ENCODE data around the gene MATN1. TPM values are rescaled to one million over a fixed set of nuclear protein-coding genes. Genes with fewer than 3 reads are reported as not detected.

The MATN1 gene
- total RNA-seq, 6 donors from 2014 or later = 0.15 TPM; not detected in 5

GRCh38 chr1:30721341-30721793 lies 2.0 kb downstream of the MATN1 start:
- Histone ChIP-seq H3K36me3 (peaks cover 0 to 10% (median 0%) of the 10 kb centered on the region in 4 donors), H3K4me3 (no peak overlapping the region), H3K9me3 (no peaks in the 10 kb centered on the region), H3K27ac (no peak overlapping the region), H3K27me3 (no peaks in the 10 kb centered on the region), H3K4me1 (peaks cover 7 to 11% (median 8%) of the 10 kb centered on the region in 4 donors)
- WGBS, 2 donors = 94 to 95% methylated on average over 13 to 27 of the region's 27 CpGs
- no peak for TF ChIP-seq EP300 (IDR thresholded peaks at IDR 0.05)
- TF ChIP-seq, protein P1, sequence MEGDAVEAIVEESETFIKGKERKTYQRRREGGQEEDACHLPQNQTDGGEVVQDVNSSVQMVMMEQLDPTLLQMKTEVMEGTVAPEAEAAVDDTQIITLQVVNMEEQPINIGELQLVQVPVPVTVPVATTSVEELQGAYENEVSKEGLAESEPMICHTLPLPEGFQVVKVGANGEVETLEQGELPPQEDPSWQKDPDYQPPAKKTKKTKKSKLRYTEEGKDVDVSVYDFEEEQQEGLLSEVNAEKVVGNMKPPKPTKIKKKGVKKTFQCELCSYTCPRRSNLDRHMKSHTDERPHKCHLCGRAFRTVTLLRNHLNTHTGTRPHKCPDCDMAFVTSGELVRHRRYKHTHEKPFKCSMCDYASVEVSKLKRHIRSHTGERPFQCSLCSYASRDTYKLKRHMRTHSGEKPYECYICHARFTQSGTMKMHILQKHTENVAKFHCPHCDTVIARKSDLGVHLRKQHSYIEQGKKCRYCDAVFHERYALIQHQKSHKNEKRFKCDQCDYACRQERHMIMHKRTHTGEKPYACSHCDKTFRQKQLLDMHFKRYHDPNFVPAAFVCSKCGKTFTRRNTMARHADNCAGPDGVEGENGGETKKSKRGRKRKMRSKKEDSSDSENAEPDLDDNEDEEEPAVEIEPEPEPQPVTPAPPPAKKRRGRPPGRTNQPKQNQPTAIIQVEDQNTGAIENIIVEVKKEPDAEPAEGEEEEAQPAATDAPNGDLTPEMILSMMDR (IDR thresholded peaks at IDR 0.05) = no peak
- no peak for TF ChIP-seq POLR2A (IDR thresholded peaks at IDR 0.05)
- TF ChIP-seq POLR2AphosphoS5 (IDR thresholded peaks at IDR 0.05) = no peak
- no peak for ATAC-seq (ENCODE audit: low FRiP score in 2 of 2)
- no peak for DNase-seq

GRCh38 chr1:30720271-30721223 lies 2.8 kb downstream of the MATN1 start:
- Histone ChIP-seq H3K27me3 (no peaks in the 10 kb centered on the region), H3K4me1 (peaks cover 7 to 11% (median 8%) of the 10 kb centered on the region in 4 donors), H3K36me3 (peaks cover 0 to 3% (median 0%) of the 10 kb centered on the region in 4 donors), H3K4me3 (no peak overlapping the region), H3K9me3 (no peaks in the 10 kb centered on the region), H3K27ac (no peak overlapping the region)
- 88 to 91% methylated on average over 16 of the region's 16 CpGs for WGBS, 2 donors
- TF ChIP-seq POLR2A (IDR thresholded peaks at IDR 0.05) (no peak), POLR2AphosphoS5 (IDR thresholded peaks at IDR 0.05) (no peak), EP300 (IDR thresholded peaks at IDR 0.05) (no peak)
- TF ChIP-seq, protein P1 (IDR thresholded peaks at IDR 0.05) = no peak
- ATAC-seq (ENCODE audit: low FRiP score in 2 of 2) (no peak), DNase-seq (no peak)

- no peaks in the 10 kb centered on the region for H3K36me3 ChIP-seq
- 39 to 48% methylated on average over 12 to 20 of the region's 21 CpGs for WGBS, 2 donors
- peak overlapping the region in 3 of 4 donors; percentile 54 to 61 (median 57) for H3K4me3 ChIP-seq
- H3K27me3 ChIP-seq = no peaks in the 10 kb centered on the region
- peak overlapping the region; percentile 95 to 100 (median 97) for H3K27ac ChIP-seq
- peaks cover 7 to 11% (median 8%) of the 10 kb centered on the region in 4 donors for H3K4me1 ChIP-seq
- DNase-seq (peak in 1 of 2 donors; percentile 88), ATAC-seq (ENCODE audit: low FRiP score in 2 of 2) (no peak)
- H3K9me3 ChIP-seq = no peaks in the 10 kb centered on the region
- peak in 1 of 4 donors; percentile 15 for TF ChIP-seq EP300 (IDR thresholded peaks at IDR 0.05)
- TF ChIP-seq POLR2A (IDR thresholded peaks at IDR 0.05) = no peak
Measured at GRCh38 chr1:30719406-30720270, 3.7 kb downstream of the MATN1 start.

GRCh38 chr1:30718636-30719405 lies 4.6 kb downstream of the MATN1 start:
- Histone ChIP-seq H3K4me3 (peak overlapping the region; percentile 39 to 61 (median 56)), H3K4me1 (peaks cover 7 to 11% (median 8%) of the 10 kb centered on the region in 4 donors), H3K36me3 (no peaks in the 10 kb centered on the region), H3K27ac (peak overlapping the region; percentile 95 to 100 (median 97)), H3K9me3 (no peaks in the 10 kb centered on the region), H3K27me3 (no peaks in the 10 kb centered on the region)
- peak; percentile 92 to 95 for TF ChIP-seq POLR2AphosphoS5 (IDR thresholded peaks at IDR 0.05)
- TF ChIP-seq POLR2A (IDR thresholded peaks at IDR 0.05) = peak in 3 of 4 donors; percentile 71 to 90 (median 77)
- TF ChIP-seq EP300 (IDR thresholded peaks at IDR 0.05) = peak in 1 of 4 donors; percentile 69
- TF ChIP-seq, protein P1 (IDR thresholded peaks at IDR 0.05) = peak; percentile 98 to 100 (median 100)
- DNase-seq (peak; percentile 92 to 98), ATAC-seq (ENCODE audit: low FRiP score in 2 of 2) (peak; percentile 93 to 94)
- 0% methylated on average over 7 to 23 of the region's 66 CpGs for WGBS, 2 donors

Measured in upper lobe of left lung (tissue), 6 donors.